H1 (cell line): ENCODE measurements around the gene KRTAP10-5. TPM values are rescaled to one million over a fixed set of nuclear protein-coding genes. Genes with fewer than 3 reads are reported as not detected.

ENCODE experiments used
- GABPA ChIP-seq: IDR thresholded peaks from 2 replicates; pipeline ENCODE4 v1.6.1; 2011; ENCODE audit warnings: mild to moderate bottlenecking, low read length, moderate library complexity, borderline replicate concordance; ENCODE audit not compliant: insufficient read depth
- SIX5 ChIP-seq: IDR thresholded peaks from 2 replicates; pipeline ENCODE4 v1.6.1; 2011; ENCODE audit warnings: mild to moderate bottlenecking, low read depth, low read length
- SP2 ChIP-seq: IDR thresholded peaks from 2 replicates; pipeline ENCODE4 v1.6.1; 2012; ENCODE audit warnings: mild to moderate bottlenecking, low read length, inconsistent platforms
- SP4 ChIP-seq: IDR thresholded peaks from 2 replicates; pipeline ENCODE4 v1.6.1; 2012; ENCODE audit warnings: low read length, inconsistent platforms
- polyA plus RNA-seq, 7 experiments: library from polyadenylated mRNA; depleted of rRNA in 3 of 7; stranded (reverse) in 5 of 7; unstranded in 2 of 7; fragments of >200 nt in 5 of 7; fragments of 200-250 nt in 2 of 7; gene quantifications; 1 replicate in 5 of 7; 2 replicates in 1 of 7; 4 replicates in 1 of 7; pipeline versions ENCODE4 v1.2.1 to v1.2.3, GENCODE V29; 2011 to 2013; ENCODE audit warnings: missing spikeins in 2 of 7, mixed read lengths in 2 of 7
- total RNA-seq: library from RNA; stranded (reverse); fragmentation: NEBNext Ultra II Directional; extraction: Animal tissue kit (Norgen Biotek cat#: 25700); gene quantifications from 2 replicates; pipeline ENCODE4 v1.2.1, GENCODE V29; 2021

KRTAP10-5 gene
- total and polyA plus RNA-seq, 2 of the 8 experiments (the other 6 are each of a cell fraction or from before 2014, with no cell fraction given), result 0.09 TPM; not detected in 1

- no peak for TF ChIP-seq SP4
- no peak for TF ChIP-seq SP2
- no peak for TF ChIP-seq SIX5
- no peak for TF ChIP-seq GABPA
These were observed 21.4 kb upstream of the KRTAP10-5 start (continued) for GRCh38 chr21:44601596-44602462.
